Fibroblast of lung (primary cell): ENCODE measurements around the gene TMPRSS5. TPM values are rescaled to one million over a fixed set of nuclear protein-coding genes. Genes with fewer than 3 reads are reported as not detected.
A peak's percentile ranks its signal among the peaks of the same experiment; 100 is the strongest.

Source experiments
- DNase-seq, 2 donors: peaks; one replicate each; pipeline versions ENCODE4 v3.0.0 to v3.0.0-alpha.2; 2010; ENCODE audit warnings: low read depth in 2 of 2
- H2AFZ ChIP-seq: 2 replicates; pipeline ENCODE4 v1.5.1; 2012; ENCODE audit warnings: low read length, control low read depth, inconsistent platforms
- H3K27ac ChIP-seq: 2 replicates; pipeline ENCODE4 v1.5.1; 2011; ENCODE audit warnings: low read length, control low read depth; ENCODE audit not compliant: insufficient read depth
- H3K27me3 ChIP-seq: 2 replicates; pipeline ENCODE4 v1.5.1; 2011; ENCODE audit warnings: mild to moderate bottlenecking, low read length; ENCODE audit not compliant: control insufficient read depth, insufficient read depth
- H3K36me3 ChIP-seq: 2 replicates; pipeline ENCODE4 v1.5.1; 2011; ENCODE audit warnings: low read length; ENCODE audit not compliant: control insufficient read depth, insufficient read depth
- H3K4me1 ChIP-seq: 2 replicates; pipeline ENCODE4 v1.5.1; 2011; ENCODE audit warnings: low read length; ENCODE audit not compliant: control insufficient read depth, insufficient read depth; ENCODE audit errors: extremely low read depth
- H3K4me2 ChIP-seq: 2 replicates; pipeline ENCODE4 v1.5.1; 2011; ENCODE audit warnings: low read length, control low read depth; ENCODE audit not compliant: insufficient read depth; ENCODE audit errors: extremely low read depth
- H3K4me3 ChIP-seq, 4 experiments: fragments of 200-600 bp in 1 of 4; sonication (generic) in 1 of 4; replicated peaks in 1 of 4; 2 replicates each; pipeline ENCODE4 v1.5.1; 2011 to 2016; ENCODE audit warnings: low read length in 4 of 4, low read depth in 3 of 4, mild to moderate bottlenecking in 3 of 4, control low read depth in 2 of 4, inconsistent platforms in 1 of 4, mixed read lengths in 1 of 4; ENCODE audit not compliant: insufficient read depth in 1 of 4; ENCODE audit errors: control extremely low read depth in 1 of 4
- H3K79me2 ChIP-seq: 2 replicates; pipeline ENCODE4 v1.5.1; 2012; ENCODE audit warnings: mild to moderate bottlenecking, low read length, inconsistent platforms; ENCODE audit not compliant: control insufficient read depth, insufficient read depth
- H3K9ac ChIP-seq: 2 replicates; pipeline ENCODE4 v1.5.1; 2011; ENCODE audit warnings: mild to moderate bottlenecking, low read length, control low read depth; ENCODE audit not compliant: insufficient read depth
- H3K9me3 ChIP-seq: 2 replicates; pipeline ENCODE4 v1.5.1; 2012; ENCODE audit warnings: low read depth, low read length; ENCODE audit not compliant: control insufficient read depth, insufficient read depth
- H4K20me1 ChIP-seq: 2 replicates; pipeline ENCODE4 v1.5.1; 2011; ENCODE audit warnings: low read length; ENCODE audit not compliant: control insufficient read depth, insufficient read depth; ENCODE audit errors: extremely low read depth
- EZH2 ChIP-seq: IDR thresholded peaks from 2 replicates; pipeline ENCODE4 v1.5.1; 2012; ENCODE audit warnings: low read length, control low read depth, mild to moderate bottlenecking; ENCODE audit errors: missing control alignments
- polyA plus RNA-seq, 2 donors: library from polyadenylated mRNA; depleted of rRNA in 1 of 2; stranded (reverse) in 1 of 2; unstranded in 1 of 2; fragments of >200 nt; gene quantifications; 2 replicates each; pipeline ENCODE4 v1.2.1, GENCODE V29; 2011 to 2012; ENCODE audit warnings: missing spikeins in 1 of 2
- total RNA-seq: library from RNA; depleted of rRNA; stranded (reverse); fragments of >200 nt; gene quantifications from 2 replicates; pipeline ENCODE4 v1.2.1, GENCODE V29; 2014
- TF ChIP-seq, protein P1 (sequence below), 2 donors: IDR thresholded peaks in 1 of 2; conservative IDR thresholded peaks in 1 of 2; 1 replicate in 1 of 2; 2 replicates in 1 of 2; pipeline ENCODE4 v1.5.1; 2011 to 2012; ENCODE audit warnings: low read length in 2 of 2, control low read depth in 1 of 2, inconsistent platforms in 1 of 2, low read depth in 1 of 2, mild to moderate bottlenecking in 1 of 2

TMPRSS5 gene
- total and polyA plus RNA-seq, 2 donors (not counting 1 experiment from before 2014, with no cell fraction given) = 0.08 to 0.17 TPM

DNA sequence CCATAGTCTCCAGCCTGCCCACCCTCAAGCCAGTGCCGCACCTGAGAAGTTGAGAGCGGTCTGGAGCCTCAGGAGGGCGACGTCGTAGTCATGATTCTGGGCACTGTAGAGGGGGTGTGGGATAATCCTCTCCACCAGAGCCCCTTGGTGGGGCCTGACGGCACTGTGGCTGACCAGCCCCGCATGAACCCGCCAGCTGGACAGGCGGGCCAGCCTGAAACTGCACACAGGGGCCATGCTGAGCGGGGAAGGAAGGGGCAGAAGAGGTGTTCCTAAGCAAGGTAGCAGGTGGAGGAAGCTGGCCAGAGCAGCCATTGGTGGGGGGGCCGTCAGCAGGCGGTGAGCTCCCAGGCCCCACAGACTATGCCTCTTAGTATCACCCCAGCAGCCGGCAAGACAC is 13.1 kb downstream of the TMPRSS5 start:
- no peaks in the 10 kb centered on the region for H3K27me3 ChIP-seq
- no peaks in the 10 kb centered on the region for H3K36me3 ChIP-seq
- no peaks in the 10 kb centered on the region for H4K20me1 ChIP-seq
- no peak overlapping the region for H3K4me3 ChIP-seq
- H2AFZ ChIP-seq = no peak overlapping the region
- no peak overlapping the region for H3K9ac ChIP-seq
- no peak for DNase-seq
- H3K27ac ChIP-seq = no peak overlapping the region
- H3K4me1 ChIP-seq = no peaks in the 10 kb centered on the region
- H3K9me3 ChIP-seq = no peaks in the 10 kb centered on the region
- TF ChIP-seq, protein P1, sequence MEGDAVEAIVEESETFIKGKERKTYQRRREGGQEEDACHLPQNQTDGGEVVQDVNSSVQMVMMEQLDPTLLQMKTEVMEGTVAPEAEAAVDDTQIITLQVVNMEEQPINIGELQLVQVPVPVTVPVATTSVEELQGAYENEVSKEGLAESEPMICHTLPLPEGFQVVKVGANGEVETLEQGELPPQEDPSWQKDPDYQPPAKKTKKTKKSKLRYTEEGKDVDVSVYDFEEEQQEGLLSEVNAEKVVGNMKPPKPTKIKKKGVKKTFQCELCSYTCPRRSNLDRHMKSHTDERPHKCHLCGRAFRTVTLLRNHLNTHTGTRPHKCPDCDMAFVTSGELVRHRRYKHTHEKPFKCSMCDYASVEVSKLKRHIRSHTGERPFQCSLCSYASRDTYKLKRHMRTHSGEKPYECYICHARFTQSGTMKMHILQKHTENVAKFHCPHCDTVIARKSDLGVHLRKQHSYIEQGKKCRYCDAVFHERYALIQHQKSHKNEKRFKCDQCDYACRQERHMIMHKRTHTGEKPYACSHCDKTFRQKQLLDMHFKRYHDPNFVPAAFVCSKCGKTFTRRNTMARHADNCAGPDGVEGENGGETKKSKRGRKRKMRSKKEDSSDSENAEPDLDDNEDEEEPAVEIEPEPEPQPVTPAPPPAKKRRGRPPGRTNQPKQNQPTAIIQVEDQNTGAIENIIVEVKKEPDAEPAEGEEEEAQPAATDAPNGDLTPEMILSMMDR (conservative IDR thresholded peaks at IDR 0.05 in 1 of 2, IDR thresholded peaks at IDR 0.05 in 1 of 2; ENCODE audit: low read depth in 1 of 2, low read length in 2 of 2) = no peak
- TF ChIP-seq EZH2 = no peak
- no peaks in the 10 kb centered on the region for H3K79me2 ChIP-seq
- H3K4me2 ChIP-seq = no peak overlapping the region

DNA sequence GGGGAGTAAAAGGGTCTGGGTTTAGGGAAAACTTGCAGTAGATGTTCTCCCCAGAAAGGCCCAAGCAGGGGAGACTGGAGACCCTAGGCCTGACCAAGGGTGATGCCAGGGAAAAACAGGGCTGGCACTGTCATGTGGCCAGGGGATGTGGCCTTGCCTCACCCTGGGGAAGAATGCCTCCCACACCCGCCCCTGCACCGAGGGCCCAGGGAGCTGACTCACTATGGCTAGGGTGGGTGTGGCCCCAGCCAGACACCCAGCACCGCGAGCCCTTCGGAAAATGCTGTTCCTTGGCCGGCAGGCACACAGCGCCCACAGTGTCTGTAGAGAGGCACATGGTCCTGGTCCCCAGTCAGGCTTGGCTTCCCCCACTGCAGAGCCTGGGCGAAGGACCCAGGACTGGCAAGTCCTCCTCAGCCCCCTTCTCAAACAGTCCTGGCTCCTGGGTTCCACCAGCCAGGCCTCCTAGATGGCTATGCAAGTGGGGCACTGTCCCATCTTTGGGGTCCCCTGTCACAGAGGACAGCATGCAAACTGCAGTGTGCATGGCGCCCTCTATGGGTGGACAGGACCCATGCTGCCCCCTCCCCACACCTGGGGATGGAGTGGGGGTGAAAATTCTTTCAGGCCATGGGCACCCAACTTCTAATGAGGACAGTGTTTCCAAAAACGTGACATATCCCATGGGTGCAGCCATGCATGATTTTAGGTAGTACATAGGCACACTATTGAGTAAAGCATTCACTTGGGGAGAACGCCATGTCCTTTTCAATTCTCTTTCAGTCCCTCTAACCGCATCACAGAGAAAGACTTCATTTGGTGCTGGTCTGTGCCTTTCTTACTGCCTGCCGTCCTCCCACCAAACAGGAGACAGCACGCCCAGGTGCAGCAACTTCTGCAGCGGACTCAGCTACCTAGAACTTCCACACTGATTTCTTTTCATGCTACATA is 15.2 kb downstream of the TMPRSS5 start:
- H3K4me2 ChIP-seq = no peak overlapping the region
- DNase-seq = peak; percentile 44 to 88
- H3K27me3 ChIP-seq = no peaks in the 10 kb centered on the region
- no peak overlapping the region for H2AFZ ChIP-seq
- H3K4me1 ChIP-seq = no peaks in the 10 kb centered on the region
- H3K36me3 ChIP-seq = no peaks in the 10 kb centered on the region
- H3K9me3 ChIP-seq = no peaks in the 10 kb centered on the region
- H3K79me2 ChIP-seq = no peaks in the 10 kb centered on the region
- H3K27ac ChIP-seq = no peak overlapping the region
- no peak for TF ChIP-seq EZH2
- TF ChIP-seq, protein P1 (conservative IDR thresholded peaks at IDR 0.05 in 1 of 2, IDR thresholded peaks at IDR 0.05 in 1 of 2; ENCODE audit: low read depth in 1 of 2, low read length in 2 of 2) = peak in 1 of 2 donors; percentile 25
- no peaks in the 10 kb centered on the region for H4K20me1 ChIP-seq
- H3K4me3 ChIP-seq = no peak overlapping the region
- H3K9ac ChIP-seq = no peak overlapping the region

GRCh38 chr11:113689768-113690618 is 16.1 kb downstream of the TMPRSS5 start:
- TF ChIP-seq, protein P1 (conservative IDR thresholded peaks at IDR 0.05 in 1 of 2, IDR thresholded peaks at IDR 0.05 in 1 of 2; ENCODE audit: low read depth in 1 of 2, low read length in 2 of 2) = no peak
- TF ChIP-seq EZH2 = no peak
- no peak overlapping the region for H3K9ac ChIP-seq
- no peaks in the 10 kb centered on the region for H3K79me2 ChIP-seq
- no peaks in the 10 kb centered on the region for H3K27me3 ChIP-seq
- no peaks in the 10 kb centered on the region for H4K20me1 ChIP-seq
- no peaks in the 10 kb centered on the region for H3K9me3 ChIP-seq
- H3K4me1 ChIP-seq = no peaks in the 10 kb centered on the region
- no peak overlapping the region for H3K27ac ChIP-seq
- no peaks in the 10 kb centered on the region for H3K36me3 ChIP-seq
- no peak overlapping the region for H2AFZ ChIP-seq
- no peak overlapping the region for H3K4me2 ChIP-seq
- DNase-seq = no peak
- H3K4me3 ChIP-seq = no peak overlapping the region
